HEK293T (cell line): ENCODE measurements around the gene FAM117A.

Experiments used
- CTCF ChIA-PET: fragments of 350-600 bp; formaldehyde crosslinking; extraction: SDS; loops from one replicate; lab custom pipeline; 2021; ENCODE audit warnings: antibody characterized with exemption, inconsistent platforms; lab: Yijun Ruan, JAX
- POLR2A ChIA-PET: fragments of 350-600 bp; formaldehyde crosslinking; extraction: SDS; loops from one replicate; lab custom pipeline; 2020; ENCODE audit warnings: antibody characterized with exemption, inconsistent platforms; lab: Yijun Ruan, JAX
- DNase-seq: peaks from one replicate; pipeline ENCODE4 v3.0.0; 2012; ENCODE audit warnings: mixed read lengths; ENCODE audit errors: extremely low spot score
- ARNT ChIP-seq: fragments of 450-650 bp; IDR thresholded peaks from 2 replicates; pipeline ENCODE4 v1.6.1; 2017; ENCODE audit warnings: mild to moderate bottlenecking
- BHLHE40 ChIP-seq: fragments of 450-650 bp; IDR thresholded peaks from 2 replicates; pipeline ENCODE4 v1.6.1; 2016; ENCODE audit warnings: mild to moderate bottlenecking, moderate library complexity, borderline replicate concordance
- CTBP1 ChIP-seq: fragments of 450-650 bp; IDR thresholded peaks from 2 replicates; pipeline ENCODE4 v1.6.1; 2016; ENCODE audit warnings: borderline replicate concordance
- ELF4 ChIP-seq: fragments of 450-650 bp; IDR thresholded peaks from 2 replicates; pipeline ENCODE4 v1.6.1; 2017; ENCODE audit warnings: antibody characterized with exemption
- FOXA1 ChIP-seq: fragments of 450-650 bp; IDR thresholded peaks from 2 replicates; pipeline ENCODE4 v1.6.1; 2016; ENCODE audit warnings: mild to moderate bottlenecking
- FOXK2 ChIP-seq: fragments of 450-650 bp; IDR thresholded peaks from 2 replicates; pipeline ENCODE4 v1.6.1; 2016; ENCODE audit warnings: mild to moderate bottlenecking
- FOXM1 ChIP-seq: fragments of 450-650 bp; IDR thresholded peaks from 2 replicates; pipeline ENCODE4 v1.6.1; 2017; ENCODE audit warnings: mild to moderate bottlenecking, borderline replicate concordance
- HDGF ChIP-seq: fragments of 450-650 bp; IDR thresholded peaks from 2 replicates; pipeline ENCODE4 v1.6.1; 2017; ENCODE audit warnings: antibody characterized with exemption, borderline replicate concordance
- L3MBTL2 ChIP-seq: fragments of 450-650 bp; conservative IDR thresholded peaks from 2 replicates; pipeline ENCODE4 v1.6.1; 2016; ENCODE audit warnings: mild to moderate bottlenecking
- LEF1 ChIP-seq: fragments of 450-650 bp; IDR thresholded peaks from 2 replicates; pipeline ENCODE4 v1.6.1; 2017; ENCODE audit warnings: mild to moderate bottlenecking, borderline replicate concordance
- NFRKB ChIP-seq: fragments of 450-650 bp; IDR thresholded peaks from 2 replicates; pipeline ENCODE4 v1.6.1; 2016; ENCODE audit warnings: mild to moderate bottlenecking, moderate library complexity
- SP1 ChIP-seq: fragments of 450-650 bp; IDR thresholded peaks from 2 replicates; pipeline ENCODE4 v1.6.1; 2017
- SUZ12 ChIP-seq: fragments of 450-650 bp; IDR thresholded peaks from 2 replicates; pipeline ENCODE4 v1.6.1; 2016; ENCODE audit warnings: mild to moderate bottlenecking
- TARDBP ChIP-seq: fragments of 450-650 bp; IDR thresholded peaks from 2 replicates; pipeline ENCODE4 v1.6.1; 2016
- ZNF384 ChIP-seq: fragments of 450-650 bp; IDR thresholded peaks from 2 replicates; pipeline ENCODE4 v1.6.1; 2016
- TF ChIP-seq, protein P1 (sequence below): fragments of 450-650 bp; IDR thresholded peaks from 2 replicates; pipeline ENCODE4 v1.6.1; 2016

The FAM117A gene

DNA sequence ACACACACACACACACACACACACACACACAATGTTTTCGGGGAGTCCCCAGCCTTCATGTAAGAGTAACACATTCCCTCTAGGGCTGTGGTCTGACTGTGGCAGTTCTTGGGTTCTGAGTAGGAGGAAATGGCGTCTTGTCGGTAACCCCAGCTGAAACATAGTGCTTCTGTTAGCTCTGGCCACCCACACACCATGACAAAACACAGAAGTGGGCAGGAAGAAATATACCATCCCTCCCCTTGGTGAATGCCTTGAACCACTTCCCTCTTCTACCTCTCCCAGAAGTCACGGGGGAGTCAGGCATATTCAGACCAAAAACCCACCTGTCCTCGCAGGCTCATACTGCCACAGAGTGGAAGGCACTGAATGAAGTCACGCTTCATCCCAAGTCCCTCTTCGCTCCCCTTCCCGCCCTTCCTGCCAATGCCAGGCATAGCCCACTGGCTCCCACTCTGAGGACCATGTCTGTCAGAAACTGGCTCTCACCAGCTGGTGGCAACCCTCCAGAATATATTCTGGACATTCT is 67.6 kb downstream of the FAM117A start:
- POLR2A ChIA-PET = interaction anchor here (0.6 to 3.6 kb wide), 5 partner anchors 10 to 135 kb away, joined by 3 to 13 read pairs (median 4); partner anchors contain the start of gene SLC35B1

DNA sequence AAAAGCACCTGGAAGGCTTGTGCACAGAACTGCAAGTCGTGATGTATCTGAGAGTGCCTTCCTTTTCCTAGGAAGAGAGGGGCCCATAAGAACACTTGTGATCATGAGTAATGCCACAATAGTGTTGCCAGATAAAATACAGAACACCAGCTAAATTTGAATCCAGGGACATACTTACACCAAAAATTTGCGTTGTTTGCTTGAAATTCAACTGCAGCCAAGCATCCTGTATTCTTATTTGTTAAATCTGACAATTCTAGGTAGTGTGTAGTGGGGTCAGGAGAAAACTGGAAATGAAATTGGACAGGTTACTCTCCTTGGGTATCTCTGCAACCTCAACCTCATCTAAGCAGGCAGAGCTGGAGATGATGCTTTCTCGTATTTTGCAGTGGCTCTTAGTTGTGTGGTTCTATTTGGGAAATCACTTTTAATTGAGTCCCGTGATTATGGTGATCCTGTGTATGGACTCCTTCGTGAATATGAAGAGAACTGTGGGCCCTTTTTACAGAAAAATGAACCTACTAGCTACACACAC is 68.2 kb downstream of the FAM117A start:
- ChIA-PET CTCF (interaction anchor here (0.7 to 5.2 kb wide), 6 partner anchors 9 to 140 kb away, joined by 3 to 35 read pairs (median 6); partner anchors contain the start of gene NXPH3), POLR2A (interaction anchor here (0.6 to 3.6 kb wide), 5 partner anchors 11 to 135 kb away, joined by 3 to 13 read pairs (median 4); partner anchors contain the start of gene SLC35B1)
- no peak for TF ChIP-seq CTBP1
- no peak for TF ChIP-seq NFRKB
- no peak for TF ChIP-seq ELF4
- TF ChIP-seq FOXM1 = no peak
- no peak for TF ChIP-seq TARDBP
- TF ChIP-seq BHLHE40 = no peak
- TF ChIP-seq SUZ12 = no peak
- no peak for TF ChIP-seq L3MBTL2
- TF ChIP-seq, protein P1, sequence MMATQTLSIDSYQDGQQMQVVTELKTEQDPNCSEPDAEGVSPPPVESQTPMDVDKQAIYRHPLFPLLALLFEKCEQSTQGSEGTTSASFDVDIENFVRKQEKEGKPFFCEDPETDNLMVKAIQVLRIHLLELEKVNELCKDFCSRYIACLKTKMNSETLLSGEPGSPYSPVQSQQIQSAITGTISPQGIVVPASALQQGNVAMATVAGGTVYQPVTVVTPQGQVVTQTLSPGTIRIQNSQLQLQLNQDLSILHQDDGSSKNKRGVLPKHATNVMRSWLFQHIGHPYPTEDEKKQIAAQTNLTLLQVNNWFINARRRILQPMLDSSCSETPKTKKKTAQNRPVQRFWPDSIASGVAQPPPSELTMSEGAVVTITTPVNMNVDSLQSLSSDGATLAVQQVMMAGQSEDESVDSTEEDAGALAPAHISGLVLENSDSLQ = no peak
- no peak for TF ChIP-seq ARNT
- no peak for TF ChIP-seq ZNF384
- no peak for TF ChIP-seq FOXK2
- no peak for TF ChIP-seq HDGF

More for the DNA sequence above, 67.6 kb downstream of the FAM117A start:
- CTCF ChIA-PET = interaction anchor here (0.7 to 5.2 kb wide), 6 partner anchors 8 to 140 kb away, joined by 3 to 35 read pairs (median 6); partner anchors contain the start of gene NXPH3
- TF ChIP-seq HDGF = no peak
- no peak for TF ChIP-seq FOXK2
- TF ChIP-seq ELF4 = no peak
- no peak for TF ChIP-seq NFRKB
- no peak for TF ChIP-seq SP1
- TF ChIP-seq SUZ12 = no peak
- TF ChIP-seq ARNT = no peak
- TF ChIP-seq FOXM1 = no peak
- TF ChIP-seq TARDBP = no peak
- TF ChIP-seq, protein P1 = no peak
- no peak for TF ChIP-seq LEF1
- no peak for TF ChIP-seq L3MBTL2
- TF ChIP-seq ZNF384 = no peak
- TF ChIP-seq BHLHE40 = no peak
- DNase-seq = no peak

DNA sequence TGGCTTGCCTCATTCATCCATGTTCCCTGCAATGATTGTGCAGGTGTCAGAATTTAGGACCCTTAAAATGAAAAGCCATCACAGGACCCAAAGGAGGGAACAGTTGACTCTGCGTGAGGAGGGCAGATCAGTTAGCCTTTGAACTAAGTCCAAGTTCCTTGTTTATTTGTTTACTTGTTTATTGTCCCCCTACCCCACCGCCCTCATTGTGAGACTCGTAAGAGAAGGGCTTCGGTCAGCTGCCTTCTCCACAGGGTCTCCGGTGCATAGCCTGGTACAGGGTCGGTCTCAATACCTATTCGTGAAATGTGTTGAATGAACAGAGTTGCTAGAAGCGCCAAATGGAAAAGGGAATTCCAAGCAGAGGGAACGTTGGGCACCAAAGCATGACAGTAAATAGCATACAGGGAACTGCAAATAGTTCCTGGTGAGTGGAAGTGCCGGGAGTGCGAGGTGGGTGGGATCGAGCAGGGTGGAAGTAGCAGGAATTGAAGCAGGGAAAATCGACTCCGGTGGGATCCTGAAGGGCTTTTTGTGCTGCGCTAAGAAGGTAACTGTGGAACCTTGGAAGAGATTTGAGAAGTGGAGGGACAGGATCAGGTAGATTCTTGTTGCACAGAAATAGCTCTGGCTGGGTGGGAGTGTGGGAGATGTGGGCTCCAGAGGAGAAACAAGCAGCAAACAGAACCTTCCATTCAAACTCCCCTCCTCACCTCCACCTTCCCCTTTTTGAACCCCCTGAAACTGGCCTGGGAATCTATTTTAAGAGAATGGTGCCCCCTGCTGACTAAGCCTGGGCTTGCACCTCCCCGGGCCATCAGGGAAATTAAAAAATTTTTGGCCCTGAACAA is 68.9 kb downstream of the FAM117A start:
- ChIA-PET POLR2A (interaction anchor here (2.0 kb wide), 1 partner anchor 125 kb away, joined by 10 read pairs; no protein-coding TSS in a partner anchor), CTCF (interaction anchor here (1.4 to 5.2 kb wide), 4 partner anchors 10 to 130 kb away, joined by 3 to 35 read pairs (median 8); no protein-coding TSS in a partner anchor)
- peak; percentile 53 for DNase-seq
- no peak for TF ChIP-seq SUZ12
- TF ChIP-seq, protein P1 = no peak
- no peak for TF ChIP-seq LEF1
- TF ChIP-seq FOXA1 = no peak
- no peak for TF ChIP-seq CTBP1
- TF ChIP-seq TARDBP = no peak
- TF ChIP-seq SP1 = no peak
- no peak for TF ChIP-seq HDGF
- TF ChIP-seq FOXK2 = no peak
- no peak for TF ChIP-seq NFRKB
- no peak for TF ChIP-seq FOXM1
- no peak for TF ChIP-seq L3MBTL2
- no peak for TF ChIP-seq ELF4
- TF ChIP-seq ZNF384 = no peak
- TF ChIP-seq ARNT = no peak
- TF ChIP-seq BHLHE40 = no peak

More for the DNA sequence above, 68.2 kb downstream of the FAM117A start:
- DNase-seq = no peak

GRCh38 chr17:49692751-49693150 is 71.2 kb downstream of the FAM117A start:
- TF ChIP-seq FOXK2 = no peak
- no peak for TF ChIP-seq LEF1
- TF ChIP-seq SUZ12 = no peak
- ChIA-PET CTCF (interaction anchor here (0.6 to 1.5 kb wide), 2 partner anchors 122 to 124 kb away, joined by 3 read pairs; no protein-coding TSS in a partner anchor), POLR2A (interaction anchor here (1.0 kb wide), 1 partner anchor 123 kb away, joined by 3 read pairs; no protein-coding TSS in a partner anchor)
- DNase-seq = no peak

DNA sequence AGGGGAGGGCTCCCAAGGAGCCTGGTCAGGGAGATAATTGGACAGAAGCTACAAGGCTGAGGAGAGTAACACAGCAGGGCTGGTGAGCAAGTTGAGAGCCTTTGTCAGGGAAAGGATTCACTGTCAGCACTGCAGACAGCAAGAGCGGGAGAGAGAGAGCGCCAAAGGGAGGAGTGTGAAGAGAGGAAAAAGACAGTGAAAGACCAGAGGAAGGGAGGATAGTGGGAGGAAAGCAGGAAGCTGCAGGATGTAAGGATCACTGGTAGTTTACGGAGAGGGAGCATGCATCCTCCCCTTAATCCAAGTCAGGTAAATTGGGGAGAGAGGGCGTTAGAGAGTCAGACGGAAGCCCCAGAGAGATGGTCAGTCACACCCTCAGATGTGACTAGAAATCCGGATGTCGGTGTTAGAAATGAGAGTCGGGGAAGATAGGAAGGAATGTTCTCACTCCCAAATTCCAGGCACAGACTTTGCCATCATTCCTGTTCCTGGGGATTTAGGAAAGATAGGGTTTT is 72.2 kb downstream of the FAM117A start:
- CTCF ChIA-PET = interaction anchor here (0.6 to 1.6 kb wide), 4 partner anchors 11 to 1722 kb away, joined by 3 to 6 read pairs (median 4); no protein-coding TSS in a partner anchor
- DNase-seq = no peak
- TF ChIP-seq FOXA1 (no peak), BHLHE40 (no peak), LEF1 (no peak), HDGF (no peak), ELF4 (no peak), FOXK2 (no peak), SP1 (no peak), FOXM1 (no peak), SUZ12 (no peak), ZNF384 (no peak), CTBP1 (no peak)
- TF ChIP-seq, protein P1 = no peak
- POLR2A ChIA-PET = interaction anchor here (1.4 kb wide), 1 partner anchor 14 kb away, joined by 6 read pairs; the partner anchor contains the start of gene SPOP
